IPS-18a (cell line): Measurements from ENCODE around the gene NXPH1.

Experiments
- H3K27ac ChIP-seq: one replicate; pipeline ENCODE4 v1.5.1; 2013; ENCODE audit warnings: low read length
- H3K27me3 ChIP-seq: one replicate; pipeline ENCODE4 v1.6.1; 2013; ENCODE audit warnings: mild to moderate bottlenecking, low read length; ENCODE audit not compliant: control insufficient read depth, insufficient read depth
- H3K36me3 ChIP-seq: one replicate; pipeline ENCODE4 v1.6.1; 2013; ENCODE audit warnings: low read depth, low read length; ENCODE audit not compliant: control insufficient read depth
- H3K4me1 ChIP-seq: one replicate; pipeline ENCODE4 v1.6.1; 2013; ENCODE audit warnings: low read depth, low read length; ENCODE audit not compliant: control insufficient read depth
- H3K4me3 ChIP-seq: one replicate; pipeline ENCODE4 v1.5.1; 2013; ENCODE audit warnings: low read length
- H3K9ac ChIP-seq: one replicate; pipeline ENCODE4 v1.6.1; 2013; ENCODE audit warnings: mild to moderate bottlenecking, low read length, moderate library complexity
- H3K9me3 ChIP-seq: one replicate; pipeline ENCODE4 v1.6.1; 2013; ENCODE audit warnings: low read depth, low read length; ENCODE audit not compliant: control insufficient read depth

The NXPH1 gene

GRCh38 chr7:8515640-8516185 is 82.3 kb downstream of the NXPH1 start:
- Histone ChIP-seq H3K4me3 (no peak overlapping the region), H3K4me1 (no peaks in the 10 kb centered on the region), H3K9me3 (no peaks in the 10 kb centered on the region), H3K27ac (no peak overlapping the region), H3K9ac (no peak overlapping the region), H3K36me3 (no peaks in the 10 kb centered on the region), H3K27me3 (no peaks in the 10 kb centered on the region)

GRCh38 chr7:8516976-8517375 is 83.6 kb downstream of the NXPH1 start:
- no peaks in the 10 kb centered on the region for H3K27me3 ChIP-seq
- no peak overlapping the region for H3K9ac ChIP-seq
- no peak overlapping the region for H3K27ac ChIP-seq
- H3K4me1 ChIP-seq, result no peaks in the 10 kb centered on the region
- no peak overlapping the region for H3K4me3 ChIP-seq
- no peaks in the 10 kb centered on the region for H3K9me3 ChIP-seq
- H3K36me3 ChIP-seq, result no peaks in the 10 kb centered on the region

- H3K27ac ChIP-seq, result no peak overlapping the region
Measured at GRCh38 chr7:8528311-8528710, 94.9 kb downstream of the NXPH1 start.

GRCh38 chr7:8531991-8532515 is 98.6 kb downstream of the NXPH1 start:
- Histone ChIP-seq H3K9ac (no peak overlapping the region), H3K4me3 (no peak overlapping the region), H3K27me3 (no peaks in the 10 kb centered on the region), H3K36me3 (no peaks in the 10 kb centered on the region), H3K27ac (no peak overlapping the region), H3K4me1 (no peaks in the 10 kb centered on the region), H3K9me3 (no peaks in the 10 kb centered on the region)

More at GRCh38 chr7:8528311-8528710, 94.9 kb downstream of the NXPH1 start:
- Histone ChIP-seq H3K36me3 (no peaks in the 10 kb centered on the region), H3K4me1 (no peaks in the 10 kb centered on the region), H3K4me3 (no peak overlapping the region), H3K9me3 (no peaks in the 10 kb centered on the region), H3K27me3 (no peaks in the 10 kb centered on the region), H3K9ac (no peak overlapping the region)

GRCh38 chr7:8536431-8536830 is 103.0 kb downstream of the NXPH1 start:
- Histone ChIP-seq H3K4me1 (no peaks in the 10 kb centered on the region), H3K4me3 (no peak overlapping the region)

GRCh38 chr7:8549046-8549445 is 115.6 kb downstream of the NXPH1 start:
- Histone ChIP-seq H3K9me3 (no peaks in the 10 kb centered on the region), H3K4me1 (no peaks in the 10 kb centered on the region), H3K9ac (no peak overlapping the region)

More at GRCh38 chr7:8536431-8536830, 103.0 kb downstream of the NXPH1 start:
- H3K9me3 ChIP-seq, result no peaks in the 10 kb centered on the region
- H3K27ac ChIP-seq, result no peak overlapping the region
- H3K27me3 ChIP-seq, result no peaks in the 10 kb centered on the region
- H3K36me3 ChIP-seq, result no peaks in the 10 kb centered on the region
- no peak overlapping the region for H3K9ac ChIP-seq

GRCh38 chr7:8560501-8560900 is 127.1 kb downstream of the NXPH1 start:
- Histone ChIP-seq H3K36me3 (no peaks in the 10 kb centered on the region), H3K4me1 (peaks cover 15% of the 10 kb centered on the region), H3K4me3 (no peak overlapping the region), H3K9ac (no peak overlapping the region), H3K27ac (no peak overlapping the region), H3K9me3 (no peaks in the 10 kb centered on the region), H3K27me3 (no peaks in the 10 kb centered on the region)

More at GRCh38 chr7:8549046-8549445, 115.6 kb downstream of the NXPH1 start:
- no peaks in the 10 kb centered on the region for H3K36me3 ChIP-seq
- H3K27ac ChIP-seq, result no peak overlapping the region
- H3K27me3 ChIP-seq, result no peaks in the 10 kb centered on the region
- no peak overlapping the region for H3K4me3 ChIP-seq

GRCh38 chr7:8561449-8561848 is 128.0 kb downstream of the NXPH1 start:
- H3K27ac ChIP-seq, result no peak overlapping the region
- H3K36me3 ChIP-seq, result no peaks in the 10 kb centered on the region
- no peak overlapping the region for H3K4me3 ChIP-seq
- no peak overlapping the region for H3K9ac ChIP-seq
- peaks cover 15% of the 10 kb centered on the region for H3K4me1 ChIP-seq
- no peaks in the 10 kb centered on the region for H3K27me3 ChIP-seq
- H3K9me3 ChIP-seq, result no peaks in the 10 kb centered on the region

GRCh38 chr7:8564281-8564680 is 130.9 kb downstream of the NXPH1 start:
- Histone ChIP-seq H3K4me1 (peaks cover 15% of the 10 kb centered on the region), H3K27ac (no peak overlapping the region), H3K9me3 (no peaks in the 10 kb centered on the region), H3K4me3 (no peak overlapping the region), H3K36me3 (no peaks in the 10 kb centered on the region), H3K27me3 (no peaks in the 10 kb centered on the region), H3K9ac (no peak overlapping the region)

- Histone ChIP-seq H3K4me3 (no peak overlapping the region), H3K9ac (no peak overlapping the region), H3K4me1 (peaks cover 8% of the 10 kb centered on the region), H3K27me3 (no peaks in the 10 kb centered on the region), H3K36me3 (no peaks in the 10 kb centered on the region), H3K27ac (no peak overlapping the region), H3K9me3 (no peaks in the 10 kb centered on the region)
Measured at GRCh38 chr7:8566016-8566415, 132.6 kb downstream of the NXPH1 start.

GRCh38 chr7:8567626-8568025 is 134.2 kb downstream of the NXPH1 start:
- H3K36me3 ChIP-seq, result no peaks in the 10 kb centered on the region
- H3K27ac ChIP-seq, result no peak overlapping the region
- no peak overlapping the region for H3K4me3 ChIP-seq
- no peaks in the 10 kb centered on the region for H3K27me3 ChIP-seq
- H3K9me3 ChIP-seq, result no peaks in the 10 kb centered on the region
- no peaks in the 10 kb centered on the region for H3K4me1 ChIP-seq
- no peak overlapping the region for H3K9ac ChIP-seq

GRCh38 chr7:8579661-8580194 is 146.3 kb downstream of the NXPH1 start:
- no peaks in the 10 kb centered on the region for H3K36me3 ChIP-seq
- no peaks in the 10 kb centered on the region for H3K27me3 ChIP-seq
- no peaks in the 10 kb centered on the region for H3K9me3 ChIP-seq
- no peak overlapping the region for H3K27ac ChIP-seq
- no peak overlapping the region for H3K4me3 ChIP-seq
- no peak overlapping the region for H3K9ac ChIP-seq
- no peaks in the 10 kb centered on the region for H3K4me1 ChIP-seq
